Lung (tissue), 12 donors: Measurements from ENCODE around the gene GPR137B. TPM values are rescaled to one million over a fixed set of nuclear protein-coding genes. Genes with fewer than 3 reads are reported as not detected.

Experiments used
- ATAC-seq: fragments of 200-7000 bp; cut with Tn5 transposase; one replicate; pipeline ENCODE4 v1.9.1; 2020; ENCODE audit warnings: moderate number of reproducible peaks; ENCODE audit not compliant: insufficient read depth, low FRiP score
- DNase-seq, 3 donors: peaks; one replicate each; pipeline ENCODE4 v3.0.0-alpha.2; 2013 to 2017
- H3K27ac ChIP-seq, 2 donors: one replicate each; pipeline ENCODE4 v1.5.1; 2013; ENCODE audit warnings: mild to moderate bottlenecking in 2 of 2, moderate library complexity in 2 of 2, control low read depth in 1 of 2, inconsistent platforms in 1 of 2, low read depth in 1 of 2, low read length in 1 of 2
- H3K27me3 ChIP-seq, 3 donors: one replicate each; pipeline ENCODE4 v1.5.1; 2013; ENCODE audit warnings: low read length in 2 of 3; ENCODE audit not compliant: control insufficient read depth in 3 of 3, insufficient read depth in 3 of 3
- H3K36me3 ChIP-seq, 4 donors: one replicate each; pipeline ENCODE4 v1.5.1; 2013; ENCODE audit warnings: low read length in 4 of 4, mild to moderate bottlenecking in 1 of 4, moderate library complexity in 1 of 4; ENCODE audit not compliant: control insufficient read depth in 4 of 4, insufficient read depth in 4 of 4
- H3K4me1 ChIP-seq, 5 donors: one replicate each; pipeline ENCODE4 v1.5.1; 2013; ENCODE audit warnings: low read length in 5 of 5, mild to moderate bottlenecking in 2 of 5, moderate library complexity in 1 of 5; ENCODE audit not compliant: control insufficient read depth in 5 of 5, insufficient read depth in 5 of 5
- H3K4me3 ChIP-seq: one replicate; pipeline ENCODE4 v1.5.1; 2013; ENCODE audit warnings: mild to moderate bottlenecking, control low read depth, moderate library complexity
- H3K9ac ChIP-seq, 2 donors: one replicate each; pipeline ENCODE4 v1.5.1; 2013; ENCODE audit warnings: low read length in 2 of 2, control low read depth in 1 of 2; ENCODE audit not compliant: insufficient read depth in 1 of 2
- H3K9me3 ChIP-seq, 4 donors: one replicate each; pipeline ENCODE4 v1.5.1; 2013; ENCODE audit warnings: low read length in 3 of 4, mild to moderate bottlenecking in 1 of 4, moderate library complexity in 1 of 4; ENCODE audit not compliant: control insufficient read depth in 4 of 4, insufficient read depth in 3 of 4
- CTCF ChIP-seq: IDR thresholded peaks from 2 replicates; pipeline ENCODE4 v1.5.1; 2012; ENCODE audit warnings: mild to moderate bottlenecking; ENCODE audit errors: control extremely low read depth, extremely low read depth
- WGBS, 2 donors: extraction: QIAGEN DNeasy Blood & Tissue Kit; methylation state at CpG; one replicate each; pipeline ENCODE4 v1.1.7; 2013; 5-methylcytosine and 5-hydroxymethylcytosine counted together
- polyA plus RNA-seq, 2 donors: library from polyadenylated mRNA; stranded (reverse); fragments of 200-250 nt; gene quantifications; one replicate each; pipeline ENCODE4 v1.2.1, GENCODE V29; 2013
- total RNA-seq, 2 donors: library from RNA; depleted of rRNA in 1 of 2; stranded (reverse); fragments of >200 nt in 1 of 2; gene quantifications; one replicate each; pipeline ENCODE4 v1.2.1, GENCODE V29; 2014 to 2021
- donor health status: control.
- donor health status: control.
- donor health status: Bipolar disorder and iron deficiency.
- donor health status: healthy.
- donor health status: DM: yes; HTN: yes; CAD: no.

The GPR137B gene
- total and polyA plus RNA-seq, 4 donors = 7.0 to 31.0 (median 19.1) TPM

DNA sequence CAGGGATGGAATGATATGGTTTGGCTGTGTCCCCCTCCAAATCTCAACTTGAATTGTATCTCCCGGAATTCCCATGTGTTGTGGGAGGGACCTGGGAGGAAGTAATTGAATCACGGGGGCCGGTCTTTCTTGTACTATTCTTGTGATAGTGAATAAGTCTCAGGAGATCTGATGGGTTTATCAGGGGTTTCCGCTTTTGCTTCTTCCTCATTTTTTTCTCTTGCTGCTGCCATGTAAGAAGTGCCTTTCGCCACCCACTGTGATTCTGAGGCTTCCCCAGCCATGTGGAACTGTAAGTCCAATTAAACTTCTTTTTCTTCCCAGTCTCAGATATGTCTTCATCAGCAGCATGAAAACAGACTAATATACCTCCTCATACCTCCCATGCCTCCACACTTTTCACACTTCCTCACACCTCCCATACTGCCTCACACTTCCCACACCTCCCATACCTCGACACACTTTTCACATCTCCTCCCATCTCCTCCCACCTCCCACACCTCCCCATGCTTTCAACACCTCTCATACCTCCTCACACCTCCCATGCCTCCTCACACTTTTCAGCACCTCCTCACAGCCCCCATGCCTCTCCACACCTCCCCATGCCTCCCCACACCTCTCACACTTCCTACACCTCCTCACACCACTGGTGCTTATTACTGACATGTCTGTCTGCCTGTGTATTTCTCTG lies 21.3 kb downstream of the GPR137B start:
- TF ChIP-seq CTCF = no peak
- no peak overlapping the region for H3K4me3 ChIP-seq
- DNase-seq (no peak), ATAC-seq (no peak)
- H3K9ac ChIP-seq = no peak overlapping the region
- H3K4me1 ChIP-seq = peaks cover 0 to 2% (median 0%) of the 10 kb centered on the region in 5 donors
- no peak overlapping the region for H3K27ac ChIP-seq
- H3K9me3 ChIP-seq = peaks cover 0 to 11% (median 0%) of the 10 kb centered on the region in 4 donors
- peaks cover 0 to 5% (median 0%) of the 10 kb centered on the region in 4 donors for H3K36me3 ChIP-seq
- no peaks in the 10 kb centered on the region for H3K27me3 ChIP-seq
- WGBS, 2 donors = 79 to 92% methylated on average over 6 of the region's 6 CpGs

GRCh38 chr1:236164273-236164672 lies 21.9 kb downstream of the GPR137B start:
- H3K27me3 ChIP-seq = no peaks in the 10 kb centered on the region
- DNase-seq = no peak
- H3K27ac ChIP-seq = no peak overlapping the region
- no peak for TF ChIP-seq CTCF
- peaks cover 0 to 7% (median 0%) of the 10 kb centered on the region in 5 donors for H3K4me1 ChIP-seq
- no peak overlapping the region for H3K4me3 ChIP-seq
- no peak overlapping the region for H3K9ac ChIP-seq
- ATAC-seq = no peak
- H3K36me3 ChIP-seq = peaks cover 0 to 5% (median 0%) of the 10 kb centered on the region in 4 donors
- H3K9me3 ChIP-seq = peaks cover 0 to 13% (median 0%) of the 10 kb centered on the region in 4 donors
- 91 to 97% methylated on average over 7 of the region's 7 CpGs for WGBS, 2 donors

DNA sequence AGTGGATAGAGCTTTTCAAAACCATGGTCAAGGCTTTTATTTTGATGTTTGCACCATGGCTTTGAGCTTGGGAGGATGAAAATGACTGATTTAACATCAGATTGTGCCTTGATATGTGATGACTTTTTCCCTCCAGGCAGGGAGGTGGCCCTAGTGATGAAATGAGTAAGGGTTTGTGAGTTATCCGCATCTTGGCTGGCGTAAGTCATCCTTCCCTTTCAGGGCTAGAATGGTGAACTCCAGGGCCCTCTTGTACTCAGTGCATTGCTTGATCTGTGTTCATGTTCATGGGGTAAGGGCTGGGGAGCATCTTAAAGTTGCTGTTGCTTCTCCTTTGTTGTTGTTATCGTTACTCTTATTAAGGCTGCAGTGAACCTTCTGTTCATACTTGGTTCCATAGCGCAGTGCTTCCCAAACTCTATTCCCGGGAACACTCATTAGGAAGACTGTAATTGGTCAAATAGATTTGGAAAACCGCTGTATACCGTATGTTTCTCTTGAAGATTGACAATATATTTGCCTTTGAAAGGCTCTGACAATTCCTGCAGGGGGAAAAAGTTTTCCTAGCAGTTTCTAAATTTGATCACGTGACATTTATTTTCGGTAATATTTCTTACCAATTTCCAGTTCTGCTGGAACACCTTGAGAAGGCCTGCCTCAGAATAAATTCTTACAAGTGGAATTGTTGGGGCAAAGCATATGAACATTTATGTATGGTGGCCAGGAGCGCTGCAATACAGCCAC lies 23.1 kb downstream of the GPR137B start:
- no peaks in the 10 kb centered on the region for H3K27me3 ChIP-seq
- DNase-seq (no peak), ATAC-seq (no peak)
- peaks cover 0 to 7% (median 0%) of the 10 kb centered on the region in 5 donors for H3K4me1 ChIP-seq
- H3K4me3 ChIP-seq = no peak overlapping the region
- peaks cover 0 to 11% (median 0%) of the 10 kb centered on the region in 4 donors for H3K9me3 ChIP-seq
- H3K27ac ChIP-seq = no peak overlapping the region
- 96 to 97% methylated on average over 10 of the region's 10 CpGs for WGBS, 2 donors
- no peak overlapping the region for H3K9ac ChIP-seq
- H3K36me3 ChIP-seq = peaks cover 0 to 5% (median 0%) of the 10 kb centered on the region in 4 donors
- TF ChIP-seq CTCF = no peak
